HG02884 (cell line): ENCODE measurements around the gene USF3.

Experiments
- ATAC-seq: cut with Tn5 transposase; IDR thresholded peaks from one replicate; pipeline ENCODE4 v1.9.1; 2021; ENCODE audit warnings: mild to moderate bottlenecking, moderate library complexity; ENCODE audit not compliant: unreplicated experiment

USF3 gene

GRCh38 chr3:113698956-113699355 is 2.5 kb upstream of the USF3 start:
- ATAC-seq = no peak

DNA sequence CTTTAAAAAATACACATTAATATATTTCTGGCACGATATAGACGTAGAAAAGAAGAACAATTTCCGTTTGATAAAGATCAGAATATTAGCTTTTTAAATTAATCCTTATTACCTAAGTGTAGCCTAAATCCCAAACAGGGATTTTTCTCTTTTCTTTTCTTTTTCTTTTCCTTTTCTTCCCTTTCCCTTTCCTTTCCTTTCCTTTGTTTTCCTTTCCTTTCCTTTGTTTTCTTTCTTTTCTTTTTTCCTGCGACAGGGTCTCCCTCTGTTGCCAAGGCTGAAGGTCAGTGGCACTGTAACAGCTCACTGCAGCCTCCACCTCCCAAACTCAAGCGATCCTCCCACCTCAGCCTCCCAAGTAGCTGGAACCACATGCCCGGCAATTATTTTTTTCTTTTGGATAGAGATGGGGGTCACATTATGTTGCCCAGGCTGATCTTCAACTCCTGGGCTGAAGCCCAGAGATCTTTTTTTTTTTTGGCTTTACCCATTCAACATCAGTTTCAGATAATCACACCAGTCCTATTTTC is 1.8 kb upstream of the USF3 start:
- no peak for ATAC-seq

DNA sequence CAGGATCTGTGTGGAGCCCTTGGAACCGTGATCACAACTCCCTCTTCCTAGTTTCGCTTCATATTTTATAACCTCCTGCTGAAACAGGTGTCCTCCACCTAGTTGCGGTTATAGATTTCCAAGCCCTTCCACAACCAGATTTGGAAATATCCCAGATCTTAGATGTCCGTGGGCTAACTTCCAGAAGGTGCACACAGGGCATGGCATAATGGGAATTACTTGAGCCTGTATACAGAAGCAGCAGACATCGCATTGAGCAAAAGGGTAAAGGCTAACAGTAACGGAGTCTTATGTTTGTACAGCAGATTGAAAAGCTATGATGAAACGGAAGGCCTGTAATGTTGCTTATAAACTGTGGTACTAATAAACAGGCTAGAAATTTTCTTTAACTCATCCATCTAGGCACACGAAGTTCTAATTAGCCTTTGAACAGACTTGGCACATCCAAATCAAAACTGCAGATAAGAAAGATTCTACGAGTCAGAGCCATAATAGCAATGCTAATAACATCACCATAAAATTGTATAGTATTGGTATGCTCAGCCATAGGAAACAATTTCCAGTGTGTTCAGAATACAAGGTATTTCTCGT is 1.2 kb upstream of the USF3 start:
- no peak for ATAC-seq

- peak; percentile 90 for ATAC-seq
Observed at GRCh38 chr3:113696658-113697499, 437 bp upstream of the USF3 start.

GRCh38 chr3:113695431-113695785 is 1.0 kb downstream of the USF3 start:
- ATAC-seq = no peak

DNA sequence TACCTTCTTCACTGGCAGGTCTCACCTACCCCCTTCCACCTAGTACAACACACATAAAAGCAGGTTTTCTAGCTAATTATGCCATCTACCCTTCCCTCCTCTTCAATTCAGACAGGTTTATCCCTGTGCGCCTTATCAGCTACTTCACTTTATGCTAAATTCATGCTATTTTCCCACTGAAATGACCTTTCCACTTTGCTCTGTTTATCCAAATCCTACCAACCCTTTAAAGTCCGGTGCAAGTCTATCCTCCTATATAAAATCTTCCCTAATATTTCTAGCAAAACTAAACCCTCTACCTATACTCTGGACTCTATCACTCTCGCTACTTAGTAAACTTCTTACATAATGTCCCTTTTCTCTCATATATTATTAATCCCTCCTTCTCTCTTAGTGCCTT is 6.0 kb downstream of the USF3 start:
- no peak for ATAC-seq

- ATAC-seq = no peak
Observed at GRCh38 chr3:113685956-113686721, 10.3 kb downstream of the USF3 start.

GRCh38 chr3:113685124-113685523 is 11.3 kb downstream of the USF3 start:
- ATAC-seq = no peak

DNA sequence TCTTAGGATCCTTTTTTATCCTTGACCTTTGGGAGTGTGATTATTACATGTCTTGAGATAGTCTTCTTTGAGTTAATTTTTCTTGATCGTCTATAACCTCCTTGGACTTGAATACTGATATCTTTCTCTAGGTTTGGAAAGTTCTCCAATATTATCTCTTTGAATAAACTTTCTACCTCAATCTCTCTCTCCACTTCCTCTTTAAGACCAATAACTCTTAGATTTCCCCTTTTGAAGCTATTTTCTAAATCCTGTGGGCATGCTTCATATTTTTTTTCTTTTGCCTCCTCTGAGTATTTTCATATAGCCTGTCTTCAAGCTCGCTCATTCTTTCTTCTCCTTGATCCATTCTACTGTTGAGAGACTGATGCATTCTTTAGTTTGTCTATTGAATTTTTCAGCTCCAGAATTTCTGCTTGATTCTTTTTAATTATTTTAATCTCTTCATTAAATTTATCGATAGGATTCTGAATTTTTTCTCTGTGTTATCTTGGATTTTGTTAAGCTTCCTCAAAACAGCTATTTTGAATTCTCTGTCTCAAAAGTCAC is 12.1 kb downstream of the USF3 start:
- ATAC-seq = no peak

DNA sequence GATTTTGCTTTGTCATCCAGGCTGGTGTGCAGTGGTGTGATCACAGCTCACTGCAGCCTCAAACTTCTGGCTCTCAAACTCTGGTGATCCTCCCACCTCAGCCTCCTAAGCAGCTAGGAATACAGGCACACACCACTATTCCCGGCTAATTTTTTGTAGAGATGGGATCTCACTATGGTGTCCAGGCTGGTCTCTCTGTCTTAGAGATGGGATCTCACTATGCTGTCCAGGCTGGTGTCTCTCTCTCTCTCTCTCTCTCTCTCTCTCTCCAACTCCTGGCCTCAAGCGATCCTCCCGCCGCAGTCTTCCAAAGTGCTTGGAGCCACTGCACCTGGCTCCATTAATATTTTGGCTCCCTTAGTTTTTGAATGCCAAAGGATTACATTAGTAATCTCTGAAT is 17.7 kb downstream of the USF3 start:
- ATAC-seq = no peak

DNA sequence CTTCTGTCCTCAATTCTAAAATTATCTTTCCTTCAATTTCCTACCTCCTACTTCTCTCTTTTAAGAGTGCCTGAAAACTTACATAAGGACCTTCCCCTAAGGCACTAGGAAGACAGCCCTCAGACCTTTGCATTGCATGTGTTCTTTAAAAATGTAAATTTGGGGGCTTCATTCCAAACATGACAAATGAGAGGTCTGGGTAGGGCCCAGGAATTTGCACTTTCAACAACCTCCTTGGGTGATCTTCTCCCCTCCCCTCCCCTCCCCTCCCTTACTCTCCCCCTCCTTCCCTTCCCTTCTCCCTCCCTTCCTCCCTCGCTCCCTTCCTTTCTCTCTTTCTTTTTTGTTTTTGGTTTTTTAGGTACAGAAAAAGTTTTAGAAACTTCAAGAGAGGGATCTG is 18.7 kb downstream of the USF3 start:
- ATAC-seq = no peak

GRCh38 chr3:113676261-113676660 is 20.2 kb downstream of the USF3 start:
- ATAC-seq = no peak

- ATAC-seq = no peak
Observed at GRCh38 chr3:113673593-113673992, 22.8 kb downstream of the USF3 start.

DNA sequence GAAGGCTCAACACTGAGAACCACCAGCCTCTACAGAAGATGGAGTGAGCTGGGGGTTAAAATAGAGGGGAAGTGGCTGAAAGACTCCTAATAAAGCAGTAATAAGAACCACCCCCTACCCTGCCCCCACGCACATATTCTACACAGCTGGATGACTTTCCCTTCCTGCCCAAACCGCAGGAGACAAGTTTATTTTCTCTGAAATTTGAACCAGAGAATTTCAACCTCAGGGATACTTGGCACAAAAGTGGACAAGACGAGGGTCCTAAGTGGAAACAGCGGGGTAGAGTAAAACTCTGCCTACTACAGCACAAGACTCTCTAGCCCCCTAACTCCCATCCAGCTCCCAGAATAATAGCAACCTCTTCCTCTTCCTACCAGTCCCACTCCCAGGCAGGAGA is 28.4 kb downstream of the USF3 start:
- no peak for ATAC-seq

DNA sequence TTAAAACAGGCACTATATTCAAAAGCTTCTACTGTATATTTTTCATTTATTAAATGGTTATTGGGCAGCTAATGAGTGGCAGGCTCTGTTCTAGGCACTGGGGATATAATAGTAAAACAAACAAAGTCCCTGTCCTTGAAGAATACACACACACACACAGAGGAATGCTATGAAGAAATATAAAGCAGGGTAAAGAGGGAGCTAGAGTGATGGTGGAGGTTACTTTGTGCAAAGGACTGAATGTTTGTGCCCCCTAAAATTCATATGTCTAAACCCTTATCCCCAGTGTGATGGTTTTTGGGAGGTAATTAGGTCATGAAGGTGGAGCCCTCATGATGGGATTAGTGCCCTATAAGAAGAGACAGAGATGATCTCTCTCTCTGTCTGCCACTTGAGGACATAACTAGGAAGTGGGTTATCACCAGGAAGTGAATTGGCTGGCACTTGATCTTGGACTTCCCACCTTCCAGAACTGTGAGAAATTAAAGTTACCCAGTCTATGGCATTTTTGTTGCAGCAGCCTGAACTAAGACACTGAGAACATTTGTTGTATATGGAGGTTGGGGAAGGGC is 31.8 kb downstream of the USF3 start:
- ATAC-seq = no peak

DNA sequence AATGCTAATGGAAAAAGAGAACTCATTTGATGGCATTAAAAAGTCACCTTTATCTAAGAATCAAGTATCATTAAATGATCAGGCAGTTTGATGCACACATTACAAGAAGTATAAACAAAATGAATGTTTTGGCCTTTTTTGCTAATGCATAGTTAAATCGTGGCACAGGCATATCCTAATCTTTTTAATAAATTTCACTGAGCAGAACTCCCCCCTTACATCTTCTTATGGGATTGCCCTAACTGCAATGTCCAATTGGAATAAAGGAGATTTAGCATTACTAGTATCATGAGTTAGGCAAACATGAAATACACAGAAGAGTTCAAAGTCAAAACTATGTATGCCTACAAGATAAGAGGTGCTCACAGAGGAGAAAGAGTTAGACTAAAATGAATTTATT is 32.7 kb downstream of the USF3 start:
- ATAC-seq = no peak

DNA sequence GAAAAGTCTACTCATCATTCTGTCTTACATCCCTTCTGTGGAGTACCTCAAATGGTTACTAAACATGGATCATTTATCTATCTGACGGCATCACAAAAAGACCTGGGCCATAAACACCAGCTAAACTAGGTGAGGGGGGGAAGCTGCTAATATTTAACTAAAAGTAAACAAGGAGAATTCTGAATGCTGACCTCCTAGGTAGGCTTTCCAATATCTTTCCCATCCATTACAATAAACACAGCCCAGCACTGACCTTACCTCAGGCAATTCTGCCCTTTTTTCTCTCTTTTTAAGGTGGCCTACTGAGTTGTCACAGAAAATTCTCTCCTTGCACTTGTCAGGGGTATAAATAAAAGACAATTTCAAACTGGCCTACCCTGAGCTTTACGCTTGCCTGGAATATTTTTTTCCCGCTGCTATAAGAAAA is 33.1 kb downstream of the USF3 start:
- ATAC-seq = no peak

DNA sequence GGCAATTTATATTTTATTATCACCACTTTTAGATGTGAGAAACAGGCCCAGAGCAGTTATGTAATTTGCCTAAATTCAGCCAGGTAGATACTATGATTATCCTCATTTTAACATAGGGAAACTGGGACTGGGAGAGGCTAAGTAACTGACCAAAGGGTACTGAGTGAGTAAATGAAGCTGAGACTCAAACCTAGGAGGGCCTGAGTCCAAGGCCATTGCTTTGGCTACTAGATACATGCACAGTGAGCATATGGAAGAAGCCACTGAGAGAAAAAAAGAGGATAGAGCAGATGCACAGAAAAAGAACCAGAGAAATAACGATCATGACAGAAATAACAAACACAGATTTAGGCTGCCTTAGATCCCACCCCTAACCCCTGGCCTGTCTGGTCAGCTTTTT is 33.6 kb downstream of the USF3 start:
- no peak for ATAC-seq

GRCh38 chr3:113660896-113661295 is 35.5 kb downstream of the USF3 start:
- ATAC-seq = no peak

- ATAC-seq = no peak
Observed at GRCh38 chr3:113660458-113660857, 36.0 kb downstream of the USF3 start.

DNA sequence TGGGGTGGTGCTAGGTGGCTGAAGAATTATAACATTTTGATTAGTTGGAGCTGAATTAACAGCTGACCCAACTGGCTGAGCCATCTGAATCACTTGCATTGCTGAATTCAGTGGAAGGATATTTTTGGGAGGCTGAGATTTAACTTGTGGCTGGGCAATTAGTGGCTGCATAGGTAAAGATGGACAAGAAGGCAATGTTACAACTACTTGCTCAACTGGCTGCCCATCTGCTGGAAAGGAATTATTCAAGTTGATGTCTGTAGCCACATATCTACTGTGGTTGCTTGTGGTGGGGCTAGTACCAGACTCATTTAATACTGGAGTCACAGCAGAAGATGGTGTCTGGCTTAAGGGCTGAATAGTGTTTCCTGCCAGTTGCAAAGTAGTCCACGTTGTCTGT is 36.4 kb downstream of the USF3 start:
- ATAC-seq = no peak
